Uterus (tissue), 4 donors: ENCODE measurements around the gene ZSCAN22. TPM values are rescaled to one million over a fixed set of nuclear protein-coding genes. Genes with fewer than 3 reads are reported as not detected.

Experiments
- DNase-seq, 2 donors: peaks; one replicate each; pipeline ENCODE4 v3.0.0-alpha.2; 2019 to 2020
- H3K27ac ChIP-seq, 2 donors: fragments of 200-600 bp; sonication (generic); 1 replicate in 1 of 2; 2 replicates in 1 of 2; pipeline ENCODE4 v1.5.1; 2016 to 2018
- H3K27me3 ChIP-seq, 2 donors: fragments of 200-600 bp; sonication (generic); one replicate each; pipeline ENCODE4 v1.5.1; 2018 to 2019; ENCODE audit warnings: control low read depth in 1 of 2
- H3K36me3 ChIP-seq, 2 donors: fragments of 200-600 bp; sonication (generic); one replicate each; pipeline ENCODE4 v1.5.1; 2019; ENCODE audit warnings: control low read depth in 1 of 2
- H3K4me1 ChIP-seq, 2 donors: fragments of 200-600 bp; sonication (generic); one replicate each; pipeline ENCODE4 v1.5.1; 2018 to 2019; ENCODE audit warnings: control low read depth in 1 of 2
- H3K4me3 ChIP-seq, 2 donors: fragments of 200-600 bp; sonication (generic); 1 replicate in 1 of 2; 2 replicates in 1 of 2; pipeline ENCODE4 v1.5.1; 2018 to 2019; ENCODE audit warnings: mild to moderate bottlenecking in 1 of 2
- H3K9me3 ChIP-seq, 2 donors: fragments of 200-600 bp; sonication (generic); one replicate each; pipeline ENCODE4 v1.5.1; 2019; ENCODE audit warnings: control low read depth in 1 of 2
- POLR2A ChIP-seq, 2 donors: fragments of 450-650 bp; IDR thresholded peaks; one replicate each; pipeline ENCODE4 v1.6.1; 2016; ENCODE audit warnings: antibody characterized with exemption in 2 of 2, mild to moderate bottlenecking in 1 of 2, moderate library complexity in 1 of 2
- intact Hi-C: fragments of 100-400 bp; cut with DNase I; formaldehyde crosslinking; loops from one replicate; pipeline ENCODE4 v1.15.1; 2023; ENCODE audit warnings: low total_unique reads
- total RNA-seq, 4 donors: library from RNA; depleted of rRNA in 3 of 4; stranded (reverse); fragments of >200 nt in 3 of 4; gene quantifications; one replicate each; pipeline versions ENCODE4 v1.1.0 to v1.2.4, GENCODE V29; 2014 to 2023
- TF ChIP-seq, protein P1 (sequence below), 4 experiments: fragments of 200-600 bp in 2 of 4; fragments of 450-650 bp in 2 of 4; sonication (generic) in 2 of 4; IDR thresholded peaks; one replicate each; pipeline ENCODE4 v1.5.1; 2016 to 2019; ENCODE audit warnings: antibody characterized with exemption in 4 of 4, mild to moderate bottlenecking in 2 of 4, moderate library complexity in 1 of 4
- donor health status: DM: yes; HTN: yes; CAD: no.

ZSCAN22 gene
- total RNA-seq, 4 donors from 2014 or later, result 3.9 to 5.1 (median 4.6) TPM

DNA sequence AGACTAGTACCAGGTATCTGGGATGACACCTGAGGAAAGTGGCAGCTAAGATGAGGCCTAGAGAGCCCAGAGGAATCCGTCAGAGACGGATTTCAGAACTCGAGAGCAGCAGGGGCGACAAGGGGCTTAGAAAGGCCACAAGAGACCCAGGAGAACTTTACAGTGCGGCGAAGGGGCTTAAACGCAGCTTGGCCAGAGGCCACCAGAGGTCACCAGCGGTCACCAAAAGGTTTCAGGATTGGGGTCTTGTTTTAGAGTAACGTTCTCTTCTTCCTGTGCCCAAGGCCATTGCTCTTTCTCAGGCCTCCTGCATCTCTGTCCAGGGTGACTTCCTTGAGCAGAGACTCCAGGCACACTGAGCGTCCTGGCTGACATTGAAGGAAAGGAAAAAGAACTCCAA is 2.2 kb downstream of the ZSCAN22 start:
- intact Hi-C loops, result no loop called here
- H3K4me1 ChIP-seq, result peaks cover 0 to 5% of the 10 kb centered on the region in 2 donors
- no peak for DNase-seq
- H3K36me3 ChIP-seq, result no peaks in the 10 kb centered on the region
- no peak overlapping the region for H3K27ac ChIP-seq
- no peak for TF ChIP-seq POLR2A (IDR thresholded peaks at IDR 0.05)
- TF ChIP-seq, protein P1, sequence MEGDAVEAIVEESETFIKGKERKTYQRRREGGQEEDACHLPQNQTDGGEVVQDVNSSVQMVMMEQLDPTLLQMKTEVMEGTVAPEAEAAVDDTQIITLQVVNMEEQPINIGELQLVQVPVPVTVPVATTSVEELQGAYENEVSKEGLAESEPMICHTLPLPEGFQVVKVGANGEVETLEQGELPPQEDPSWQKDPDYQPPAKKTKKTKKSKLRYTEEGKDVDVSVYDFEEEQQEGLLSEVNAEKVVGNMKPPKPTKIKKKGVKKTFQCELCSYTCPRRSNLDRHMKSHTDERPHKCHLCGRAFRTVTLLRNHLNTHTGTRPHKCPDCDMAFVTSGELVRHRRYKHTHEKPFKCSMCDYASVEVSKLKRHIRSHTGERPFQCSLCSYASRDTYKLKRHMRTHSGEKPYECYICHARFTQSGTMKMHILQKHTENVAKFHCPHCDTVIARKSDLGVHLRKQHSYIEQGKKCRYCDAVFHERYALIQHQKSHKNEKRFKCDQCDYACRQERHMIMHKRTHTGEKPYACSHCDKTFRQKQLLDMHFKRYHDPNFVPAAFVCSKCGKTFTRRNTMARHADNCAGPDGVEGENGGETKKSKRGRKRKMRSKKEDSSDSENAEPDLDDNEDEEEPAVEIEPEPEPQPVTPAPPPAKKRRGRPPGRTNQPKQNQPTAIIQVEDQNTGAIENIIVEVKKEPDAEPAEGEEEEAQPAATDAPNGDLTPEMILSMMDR (IDR thresholded peaks at IDR 0.05), result no peak
- H3K9me3 ChIP-seq, result no peaks in the 10 kb centered on the region
- no peaks in the 10 kb centered on the region for H3K27me3 ChIP-seq
- no peak overlapping the region for H3K4me3 ChIP-seq

DNA sequence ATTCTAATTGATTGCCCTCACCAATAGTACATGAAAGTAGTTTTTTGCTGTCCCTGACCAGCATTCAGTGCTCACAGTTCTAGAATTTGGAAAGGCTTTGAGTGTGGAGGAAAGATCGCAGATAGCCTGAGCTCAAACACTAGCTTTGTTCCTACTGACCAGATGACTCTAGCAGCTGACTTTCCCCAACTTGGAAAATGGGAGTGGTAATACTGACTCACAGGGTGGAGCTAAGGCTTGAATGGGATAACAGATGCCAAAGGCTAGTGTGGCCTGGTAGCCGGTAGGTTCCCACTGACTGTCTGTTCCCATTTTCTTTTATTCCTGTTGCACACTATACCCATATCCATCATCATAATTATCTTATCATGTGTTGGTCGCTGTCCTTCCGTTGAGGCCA is 3.7 kb downstream of the ZSCAN22 start:
- no peak overlapping the region for H3K27ac ChIP-seq
- no peak overlapping the region for H3K4me3 ChIP-seq
- no peaks in the 10 kb centered on the region for H3K9me3 ChIP-seq
- DNase-seq, result no peak
- no peaks in the 10 kb centered on the region for H3K36me3 ChIP-seq
- intact Hi-C loops, result no loop called here
- H3K27me3 ChIP-seq, result no peaks in the 10 kb centered on the region
- H3K4me1 ChIP-seq, result peaks cover 0 to 5% of the 10 kb centered on the region in 2 donors
- TF ChIP-seq POLR2A (IDR thresholded peaks at IDR 0.05), result no peak
- TF ChIP-seq, protein P1 (IDR thresholded peaks at IDR 0.05), result no peak

DNA sequence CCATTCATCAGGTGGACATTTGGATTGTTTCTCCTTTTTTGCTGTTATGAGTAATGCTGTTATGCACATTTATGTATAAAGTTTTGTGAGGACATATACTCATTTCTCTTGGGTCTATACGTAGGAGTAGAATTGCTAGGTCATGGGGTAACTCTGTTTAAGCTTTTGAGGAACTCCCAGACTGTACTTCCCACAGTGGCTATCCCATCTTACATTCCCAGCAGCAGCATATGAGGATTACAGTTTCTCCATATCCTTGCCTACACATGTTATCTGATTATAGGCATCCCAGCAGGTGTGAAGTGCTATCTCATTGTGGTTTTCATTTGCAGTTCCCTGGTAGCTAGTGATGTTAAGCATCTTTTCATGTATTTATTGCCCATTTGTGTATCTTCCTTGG is 5.9 kb downstream of the ZSCAN22 start:
- no peaks in the 10 kb centered on the region for H3K27me3 ChIP-seq

DNA sequence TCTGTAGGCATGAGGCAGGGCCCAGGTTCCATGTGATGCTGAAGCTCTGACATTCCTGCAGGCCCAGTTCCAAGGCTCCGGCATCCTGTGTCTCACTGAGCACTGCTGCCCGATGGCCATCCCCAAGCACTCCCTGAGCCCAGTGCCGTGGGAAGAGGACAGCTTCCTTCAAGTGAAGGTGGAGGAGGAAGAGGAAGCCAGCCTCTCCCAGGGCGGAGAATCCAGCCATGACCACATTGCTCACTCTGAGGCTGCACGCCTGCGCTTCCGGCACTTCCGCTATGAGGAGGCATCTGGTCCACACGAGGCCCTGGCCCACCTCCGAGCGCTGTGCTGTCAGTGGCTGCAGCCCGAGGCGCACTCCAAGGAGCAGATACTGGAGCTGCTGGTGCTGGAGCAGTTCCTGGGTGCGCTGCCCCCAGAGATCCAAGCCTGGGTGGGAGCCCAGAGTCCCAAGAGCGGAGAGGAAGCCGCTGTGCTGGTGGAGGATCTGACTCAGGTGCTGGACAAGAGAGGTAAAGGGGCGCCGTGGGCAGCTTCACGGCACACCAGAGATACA is 8.0 kb downstream of the ZSCAN22 start:
- Histone ChIP-seq H3K4me3 (no peak overlapping the region), H3K9me3 (no peaks in the 10 kb centered on the region), H3K4me1 (no peaks in the 10 kb centered on the region), H3K27me3 (no peaks in the 10 kb centered on the region), H3K27ac (no peak overlapping the region), H3K36me3 (no peaks in the 10 kb centered on the region)
- no peak for TF ChIP-seq POLR2A (IDR thresholded peaks at IDR 0.05)
- TF ChIP-seq, protein P1 (IDR thresholded peaks at IDR 0.05), result no peak
- intact Hi-C loops, result no loop called here
- DNase-seq, result no peak

More for the DNA sequence above, 5.9 kb downstream of the ZSCAN22 start:
- intact Hi-C loops, result no loop called here
- H3K9me3 ChIP-seq, result no peaks in the 10 kb centered on the region
- no peak overlapping the region for H3K4me3 ChIP-seq
- no peaks in the 10 kb centered on the region for H3K36me3 ChIP-seq
- TF ChIP-seq, protein P1 (IDR thresholded peaks at IDR 0.05), result no peak
- no peak for TF ChIP-seq POLR2A (IDR thresholded peaks at IDR 0.05)
- peaks cover 0 to 4% of the 10 kb centered on the region in 2 donors for H3K4me1 ChIP-seq
- no peak for DNase-seq
- no peak overlapping the region for H3K27ac ChIP-seq

DNA sequence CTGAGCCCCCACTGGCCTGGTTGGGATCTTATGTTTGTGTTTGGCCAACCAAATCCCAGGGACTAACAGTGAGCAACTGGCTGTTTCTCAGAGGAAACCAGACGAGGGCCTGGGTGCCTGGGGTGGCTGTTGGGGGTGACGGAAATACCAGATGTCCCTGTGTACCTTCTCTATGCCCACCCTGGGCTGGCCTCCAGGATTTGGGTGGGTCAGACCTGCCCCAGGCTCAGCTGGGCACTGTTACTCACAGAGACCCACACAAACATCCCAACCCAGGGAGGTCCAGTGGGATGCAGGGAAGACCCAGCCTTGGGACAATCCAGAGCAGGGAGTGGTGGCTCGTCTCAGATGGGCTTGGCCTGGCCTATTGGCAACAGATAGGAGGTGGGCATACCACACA is 8.8 kb downstream of the ZSCAN22 start:
- intact Hi-C loops, result no loop called here
- no peak for TF ChIP-seq POLR2A (IDR thresholded peaks at IDR 0.05)
- H3K36me3 ChIP-seq, result no peaks in the 10 kb centered on the region
- no peaks in the 10 kb centered on the region for H3K27me3 ChIP-seq
- H3K4me3 ChIP-seq, result no peak overlapping the region
- H3K9me3 ChIP-seq, result no peaks in the 10 kb centered on the region
- H3K4me1 ChIP-seq, result no peaks in the 10 kb centered on the region
- DNase-seq, result no peak
- H3K27ac ChIP-seq, result no peak overlapping the region

DNA sequence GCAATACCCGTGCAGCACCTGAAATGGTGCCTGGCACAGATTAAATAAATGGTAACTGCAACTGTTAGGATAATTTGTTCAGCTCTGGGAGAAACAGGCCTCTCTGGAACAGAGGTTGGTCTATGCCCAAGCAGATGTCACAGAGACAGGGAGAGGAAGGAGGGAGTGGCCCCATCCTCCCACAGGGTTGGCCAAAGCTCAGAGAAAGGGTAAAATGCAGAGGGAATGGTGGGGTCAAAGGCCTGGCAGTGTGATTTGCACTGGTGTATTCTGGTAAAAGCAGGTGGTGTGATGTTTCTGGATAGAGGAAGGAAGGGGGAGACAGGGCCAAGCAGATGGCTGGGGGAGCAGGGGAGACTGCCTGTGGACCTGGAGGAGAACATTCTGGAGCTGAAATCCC is 9.4 kb downstream of the ZSCAN22 start:
- H3K4me3 ChIP-seq, result no peak overlapping the region
- no peaks in the 10 kb centered on the region for H3K4me1 ChIP-seq
- TF ChIP-seq POLR2A (IDR thresholded peaks at IDR 0.05), result no peak
- TF ChIP-seq, protein P1 (IDR thresholded peaks at IDR 0.05), result no peak
- intact Hi-C loops, result no loop called here
- H3K9me3 ChIP-seq, result no peaks in the 10 kb centered on the region
- H3K27ac ChIP-seq, result no peak overlapping the region
- H3K27me3 ChIP-seq, result no peaks in the 10 kb centered on the region
- DNase-seq, result no peak
- no peaks in the 10 kb centered on the region for H3K36me3 ChIP-seq
